A549 (cell line): ENCODE measurements around the gene TTC7B. TPM values are rescaled to one million over a fixed set of nuclear protein-coding genes. Genes with fewer than 3 reads are reported as not detected.

ENCODE experiments used
- ATAC-seq, 2 experiments: fragments of 200-7000 bp in 1 of 2; fragments of >200 bp in 1 of 2; cut with Nextera tagmentation in 1 of 2; cut with Tn5 transposase in 1 of 2; 3 replicates each; pipeline versions ENCODE4 v1.8.0 to v1.9.1; 2018 to 2020; ENCODE audit warnings: mild to moderate bottlenecking in 1 of 2, moderate library complexity in 1 of 2
- CTCF ChIA-PET: fragments of 300-600 bp; sonication (Branson Sonifier 250); formaldehyde crosslinking; extraction: SDS; loops from one replicate; lab custom pipeline; 2021; ENCODE audit warnings: antibody characterized with exemption, inconsistent platforms; lab: Yijun Ruan, JAX
- POLR2A ChIA-PET: fragments of 350-600 bp; formaldehyde crosslinking; extraction: SDS; loops from one replicate; lab custom pipeline; 2021; ENCODE audit warnings: antibody characterized with exemption, inconsistent platforms; lab: Yijun Ruan, JAX
- DNase-seq, 2 experiments: peaks; one replicate each; pipeline versions ENCODE4 v3.0.0 to v3.0.0-alpha.2; 2011 to 2016; ENCODE audit warnings: low read depth in 1 of 2, low spot score in 1 of 2
- FAIRE-seq: peaks from 2 replicates; lab custom pipeline; 2011; peaks lifted over from hg19 to GRCh38; lab: Jason Lieb, UNC
- H3K27ac ChIP-seq, 2 experiments: fragments of >200 bp; sonication (Bioruptor Twin); formaldehyde crosslinking; 3 replicates each; pipeline ENCODE4 v1.5.1; 2016 to 2017
- H3K4me1 ChIP-seq: fragments of >200 bp; sonication (Bioruptor Twin); formaldehyde crosslinking; 3 replicates; pipeline ENCODE4 v1.6.1; 2016
- H3K4me2 ChIP-seq: fragments of >200 bp; sonication (Bioruptor Twin); formaldehyde crosslinking; 3 replicates; pipeline ENCODE4 v1.6.1; 2016
- H3K4me3 ChIP-seq: fragments of >200 bp; sonication (Bioruptor Twin); formaldehyde crosslinking; 3 replicates; pipeline ENCODE4 v1.5.1; 2016
- H3K9me3 ChIP-seq: fragments of >200 bp; sonication (Bioruptor Twin); formaldehyde crosslinking; 3 replicates; pipeline ENCODE4 v1.6.1; 2016
- CBX2 ChIP-seq: fragments of 200-600 bp; sonication (generic); IDR thresholded peaks from 2 replicates; pipeline ENCODE4 v1.6.1; 2016; ENCODE audit warnings: low read depth, mild to moderate bottlenecking, borderline replicate concordance
- CTCF ChIP-seq: fragments of >200 bp; sonication (Bioruptor Twin); formaldehyde crosslinking; IDR thresholded peaks from 3 replicates; pipeline ENCODE4 v1.5.1; 2016
- EHF ChIP-seq: fragments of 250-450 bp; sonication (Bioruptor Pico); IDR thresholded peaks from 2 replicates; pipeline ENCODE4 v1.5.0; 2020; ENCODE audit warnings: mild to moderate bottlenecking
- ELK1 ChIP-seq: fragments of 150-350 bp; IDR thresholded peaks from 2 replicates; pipeline ENCODE4 v1.6.1; 2014; ENCODE audit warnings: low read depth, mild to moderate bottlenecking, low read length
- EP300 ChIP-seq, 2 experiments: fragments of >200 bp; sonication (Bioruptor Twin); formaldehyde crosslinking; IDR thresholded peaks; 2 replicates in 1 of 2; 3 replicates in 1 of 2; pipeline ENCODE4 v1.6.1; 2016 to 2017
- FOSB ChIP-seq: fragments of 250-450 bp; sonication (Bioruptor Pico); IDR thresholded peaks from 2 replicates; pipeline ENCODE4 v1.5.0; 2020; ENCODE audit warnings: mild to moderate bottlenecking, moderate library complexity
- HEYL ChIP-seq: fragments of 250-450 bp; sonication (Bioruptor Pico); IDR thresholded peaks from 2 replicates; pipeline ENCODE4 v1.8.0; 2021; ENCODE audit warnings: mild to moderate bottlenecking, moderate library complexity
- HMGXB4 ChIP-seq: fragments of 250-450 bp; sonication (Bioruptor Pico); IDR thresholded peaks from 2 replicates; pipeline ENCODE4 v1.5.0; 2021; ENCODE audit warnings: mild to moderate bottlenecking, moderate library complexity, borderline replicate concordance
- HOXA7 ChIP-seq: fragments of 250-450 bp; sonication (Bioruptor Pico); IDR thresholded peaks from 2 replicates; pipeline ENCODE4 v1.5.0; 2020; ENCODE audit warnings: mild to moderate bottlenecking, moderate library complexity
- JUN ChIP-seq, 2 experiments: fragments of >200 bp; sonication (Bioruptor Twin); formaldehyde crosslinking; IDR thresholded peaks; 2 replicates in 1 of 2; 3 replicates in 1 of 2; pipeline ENCODE4 v1.6.1; 2016 to 2017
- NR3C1 ChIP-seq: fragments of >200 bp; sonication (Bioruptor Twin); formaldehyde crosslinking; IDR thresholded peaks from 3 replicates; pipeline ENCODE4 v1.6.1; 2017
- PHF8 ChIP-seq: fragments of 200-600 bp; sonication (generic); IDR thresholded peaks from 2 replicates; pipeline ENCODE4 v1.6.1; 2016; ENCODE audit warnings: low read depth, mild to moderate bottlenecking, antibody characterized with exemption, moderate library complexity, borderline replicate concordance
- POLR2A ChIP-seq: IDR thresholded peaks from 2 replicates; pipeline ENCODE4 v1.6.1; 2012; ENCODE audit warnings: mild to moderate bottlenecking, low read length
- POLR2AphosphoS2 ChIP-seq: conservative IDR thresholded peaks from 2 replicates; pipeline ENCODE4 v1.6.1; 2012; ENCODE audit warnings: low read length, improper control_type of control experiment, inconsistent platforms
- RARB ChIP-seq: fragments of 250-450 bp; sonication (Bioruptor Pico); IDR thresholded peaks from 2 replicates; pipeline ENCODE4 v1.8.0; 2021; ENCODE audit warnings: mild to moderate bottlenecking, moderate library complexity
- RCOR1 ChIP-seq: fragments of 150-350 bp; IDR thresholded peaks from 2 replicates; pipeline ENCODE4 v1.6.1; 2014; ENCODE audit warnings: antibody characterized with exemption, low read length, low read depth
- RFX5 ChIP-seq: fragments of 450-650 bp; IDR thresholded peaks from 2 replicates; pipeline ENCODE4 v1.7.1; 2014; ENCODE audit warnings: antibody characterized with exemption, mild to moderate bottlenecking, moderate library complexity
- RNF2 ChIP-seq: fragments of 200-600 bp; sonication (generic); IDR thresholded peaks from 2 replicates; pipeline ENCODE4 v1.6.1; 2016; ENCODE audit warnings: low read depth, mild to moderate bottlenecking, antibody characterized with exemption, moderate library complexity, borderline replicate concordance
- SMC3 ChIP-seq: fragments of >200 bp; sonication (Bioruptor Twin); formaldehyde crosslinking; IDR thresholded peaks from 3 replicates; pipeline ENCODE4 v1.6.1; 2018; ENCODE audit warnings: inconsistent platforms
- TP53 ChIP-seq: fragments of 250-450 bp; sonication (Bioruptor Pico); IDR thresholded peaks from 2 replicates; pipeline ENCODE4 v1.5.0; 2021; ENCODE audit warnings: mild to moderate bottlenecking, moderate library complexity
- ZC3H11A ChIP-seq: fragments of 450-650 bp; IDR thresholded peaks from 2 replicates; pipeline ENCODE4 v1.6.1; 2014; ENCODE audit warnings: antibody characterized with exemption, mild to moderate bottlenecking
- ZNF302 ChIP-seq: fragments of 250-450 bp; sonication (Bioruptor Pico); IDR thresholded peaks from 2 replicates; pipeline ENCODE4 v1.9.0; 2021; ENCODE audit warnings: inconsistent platforms, mild to moderate bottlenecking, moderate library complexity
- ZSCAN20 ChIP-seq: fragments of 250-450 bp; sonication (Bioruptor Pico); IDR thresholded peaks from 2 replicates; pipeline ENCODE4 v1.8.0; 2022; ENCODE audit warnings: mild to moderate bottlenecking, moderate library complexity
- WGBS: methylation state at CpG from one replicate; pipeline ENCODE4 v1.1.6; 2017; ENCODE audit errors: missing lambda C conversion rate; 5-methylcytosine and 5-hydroxymethylcytosine counted together
- polyA plus RNA-seq, 4 experiments: library from polyadenylated mRNA; depleted of rRNA in 3 of 4; stranded (reverse); fragments of >200 nt; fragmentation: RNase III in 1 of 4; extraction: RNeasy Plus Mini Kit Qiagen cat#74134 plus additional on column Dnase treatment in 1 of 4; gene quantifications; 2 replicates in 3 of 4; 3 replicates in 1 of 4; pipeline ENCODE4 v1.2.3, GENCODE V29; 2011 to 2017
- TF ChIP-seq, protein P1 (sequence below): IDR thresholded peaks from 2 replicates; pipeline ENCODE4 v1.6.1; 2012
- TF ChIP-seq, protein P2 (sequence below): fragments of >200 bp; sonication (Bioruptor Twin); formaldehyde crosslinking; IDR thresholded peaks from 2 replicates; pipeline ENCODE4 v1.6.1; 2016
- TF ChIP-seq, protein P3 (sequence below): IDR thresholded peaks from 2 replicates; pipeline ENCODE4 v1.6.1; 2012

Gene TTC7B
- polyA plus RNA-seq, 2 of the 4 experiments (the other 2 are of a cell fraction), result 16.6 to 28.0 TPM

- Histone ChIP-seq H3K4me1 (no peaks in the 10 kb centered on the region), H3K4me2 (no peak overlapping the region), H3K4me3 (no peak overlapping the region), H3K27ac (no peak overlapping the region), H3K9me3 (no peaks in the 10 kb centered on the region)
- DNase-seq (no peak), FAIRE-seq (no peak), ATAC-seq (no peak)
- ChIA-PET POLR2A (no interaction called here), CTCF (no interaction called here)
- TF ChIP-seq POLR2A, result no peak
- TF ChIP-seq RCOR1, result no peak
- TF ChIP-seq RARB (CRISPR knock-in tag), result no peak
- WGBS, result 21% methylated on average over 3 of the region's 4 CpGs
These were observed 326.9 kb downstream of the TTC7B start for GRCh38 chr14:90489306-90489705.

DNA sequence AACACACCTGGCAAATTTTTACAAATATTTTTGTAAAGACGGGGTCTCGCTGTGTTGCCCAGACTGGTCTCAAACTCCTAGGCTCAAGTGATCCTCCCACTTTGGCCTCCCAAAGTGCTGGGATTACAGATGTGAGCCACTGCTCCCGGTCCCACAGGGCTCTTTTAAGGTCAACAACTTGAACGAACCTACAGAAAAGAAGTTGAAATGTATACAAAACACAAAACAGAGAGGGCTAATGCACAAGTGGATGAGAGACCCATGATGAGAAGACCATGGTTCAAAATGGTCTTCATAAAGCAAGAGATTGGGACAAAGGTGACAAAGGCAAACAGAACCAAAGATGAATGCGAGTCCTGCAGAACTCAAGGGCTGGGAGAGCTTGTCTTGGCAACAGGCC lies 328.0 kb downstream of the TTC7B start:
- no peaks in the 10 kb centered on the region for H3K9me3 ChIP-seq
- ATAC-seq (no peak), DNase-seq (no peak), FAIRE-seq (no peak)
- 17% methylated on average over 5 of the region's 5 CpGs for WGBS
- H3K4me1 ChIP-seq, result no peaks in the 10 kb centered on the region
- H3K4me2 ChIP-seq, result no peak overlapping the region
- H3K4me3 ChIP-seq, result no peak overlapping the region
- ChIA-PET POLR2A (no interaction called here), CTCF (interaction anchor here (1.7 kb wide), 1 partner anchor 90 kb away, joined by 3 read pairs; no protein-coding TSS in a partner anchor)
- TF ChIP-seq PHF8 (no peak), SMC3 (no peak), CTCF (no peak), RFX5 (no peak), FOSB (CRISPR knock-in tag) (no peak), ZC3H11A (no peak), HEYL (CRISPR knock-in tag) (no peak)
- TF ChIP-seq, protein P1, sequence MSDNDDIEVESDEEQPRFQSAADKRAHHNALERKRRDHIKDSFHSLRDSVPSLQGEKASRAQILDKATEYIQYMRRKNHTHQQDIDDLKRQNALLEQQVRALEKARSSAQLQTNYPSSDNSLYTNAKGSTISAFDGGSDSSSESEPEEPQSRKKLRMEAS, result no peak
- TF ChIP-seq, protein P2, sequence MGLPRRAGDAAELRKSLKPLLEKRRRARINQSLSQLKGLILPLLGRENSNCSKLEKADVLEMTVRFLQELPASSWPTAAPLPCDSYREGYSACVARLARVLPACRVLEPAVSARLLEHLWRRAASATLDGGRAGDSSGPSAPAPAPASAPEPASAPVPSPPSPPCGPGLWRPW, result no peak
- no peak overlapping the region for H3K27ac ChIP-seq

DNA sequence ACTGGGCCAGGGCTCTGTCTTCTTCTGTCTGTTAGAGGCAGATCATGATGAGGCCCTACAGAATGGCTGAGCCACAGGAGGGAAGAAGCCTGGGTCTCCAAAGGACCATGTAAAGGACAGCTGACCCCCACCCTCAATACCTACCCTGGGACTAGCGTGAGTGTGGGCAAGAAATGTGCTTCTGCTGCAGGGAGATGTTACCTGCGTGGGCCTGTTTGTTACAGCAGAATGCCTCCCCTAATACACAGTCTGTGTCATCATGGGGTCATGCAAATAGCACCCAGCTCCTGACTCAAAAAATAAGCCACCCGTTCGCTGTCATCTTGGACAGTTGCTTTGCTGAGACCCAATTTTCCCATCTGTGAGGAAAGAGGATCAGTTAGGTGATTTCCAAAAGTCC lies 328.8 kb downstream of the TTC7B start:
- FAIRE-seq, result no peak
- H3K27ac ChIP-seq, result no peak overlapping the region

More for the DNA sequence above, 328.8 kb downstream of the TTC7B start:
- ATAC-seq (no peak), DNase-seq (no peak)
- Histone ChIP-seq H3K9me3 (no peaks in the 10 kb centered on the region), H3K4me3 (no peak overlapping the region), H3K4me2 (no peak overlapping the region), H3K4me1 (no peaks in the 10 kb centered on the region)
- POLR2A ChIA-PET, result no interaction called here
- CTCF ChIA-PET, result interaction anchor here (1.0 to 1.7 kb wide), 2 partner anchors 14 to 89 kb away, joined by 3 read pairs; no protein-coding TSS in a partner anchor
- 46% methylated on average over 4 of the region's 4 CpGs for WGBS
- TF ChIP-seq, protein P3, sequence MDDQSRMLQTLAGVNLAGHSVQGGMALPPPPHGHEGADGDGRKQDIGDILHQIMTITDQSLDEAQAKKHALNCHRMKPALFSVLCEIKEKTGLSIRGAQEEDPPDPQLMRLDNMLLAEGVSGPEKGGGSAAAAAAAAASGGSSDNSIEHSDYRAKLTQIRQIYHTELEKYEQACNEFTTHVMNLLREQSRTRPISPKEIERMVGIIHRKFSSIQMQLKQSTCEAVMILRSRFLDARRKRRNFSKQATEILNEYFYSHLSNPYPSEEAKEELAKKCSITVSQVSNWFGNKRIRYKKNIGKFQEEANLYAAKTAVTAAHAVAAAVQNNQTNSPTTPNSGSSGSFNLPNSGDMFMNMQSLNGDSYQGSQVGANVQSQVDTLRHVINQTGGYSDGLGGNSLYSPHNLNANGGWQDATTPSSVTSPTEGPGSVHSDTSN, result no peak
- no peak for TF ChIP-seq JUN (IDR thresholded peaks at IDR 0.05)
- TF ChIP-seq, protein P1, result no peak
- TF ChIP-seq POLR2AphosphoS2, result no peak
- no peak for TF ChIP-seq ZSCAN20
- TF ChIP-seq HMGXB4 (CRISPR knock-in tag), result no peak
- no peak for TF ChIP-seq ZNF302 (CRISPR knock-in tag)
- TF ChIP-seq NR3C1, result no peak
- TF ChIP-seq EHF (CRISPR knock-in tag), result no peak
- TF ChIP-seq CTCF, result no peak
- TF ChIP-seq ZC3H11A, result no peak
- TF ChIP-seq ELK1, result no peak
- TF ChIP-seq TP53 (CRISPR knock-in tag), result no peak
- no peak for TF ChIP-seq EP300 (IDR thresholded peaks at IDR 0.05)
- TF ChIP-seq RNF2, result no peak
- no peak for TF ChIP-seq CBX2
- TF ChIP-seq HOXA7 (CRISPR knock-in tag), result no peak
